B cell (primary cell): ENCODE data around the gene TNKS1BP1. TPM values are rescaled to one million over a fixed set of nuclear protein-coding genes. Genes with fewer than 3 reads are reported as not detected.

Experiments
- ATAC-seq: fragments of 200-7000 bp; cut with Tn5 transposase; one replicate; pipeline ENCODE4 v1.10.0; 2021; ENCODE audit warnings: low read depth, mild to moderate bottlenecking, moderate number of reproducible peaks, moderate library complexity
- CTCF ChIA-PET: fragments of 350-600 bp; sonication (Branson Sonifier 250); formaldehyde crosslinking; loops from one replicate; lab custom pipeline; 2021; ENCODE audit warnings: antibody characterized with exemption, inconsistent platforms; lab: Charles Lee
- POLR2A ChIA-PET: fragments of 350-600 bp; sonication (Branson Sonifier 250); formaldehyde crosslinking; loops from one replicate; lab custom pipeline; 2021; ENCODE audit warnings: antibody characterized with exemption; lab: Charles Lee
- DNase-seq: peaks from one replicate; pipeline ENCODE4 v3.0.0; 2013
- H2AFZ ChIP-seq: 2 replicates; pipeline ENCODE4 v1.6.1; 2012; ENCODE audit warnings: mild to moderate bottlenecking, low read depth, low read length; ENCODE audit not compliant: insufficient read depth, poor library complexity, severe bottlenecking
- H3K27ac ChIP-seq, 2 donors: 1 replicate in 1 of 2; 2 replicates in 1 of 2; pipeline ENCODE4 v1.5.1; 2012 to 2013; ENCODE audit warnings: low read length in 2 of 2, mild to moderate bottlenecking in 2 of 2, moderate library complexity in 1 of 2
- H3K27me3 ChIP-seq, 4 experiments: fragments of 200-600 bp in 1 of 4; sonication (generic) in 1 of 4; replicated peaks in 1 of 4; 1 replicate in 2 of 4; 2 replicates in 2 of 4; pipeline versions ENCODE4 v1.6.1 to v1.7.0; 2013 to 2016; ENCODE audit warnings: low read length in 3 of 4, mild to moderate bottlenecking in 2 of 4, mixed read lengths in 1 of 4, moderate library complexity in 1 of 4; ENCODE audit not compliant: insufficient read depth in 4 of 4, control insufficient read depth in 3 of 4; ENCODE audit errors: control extremely low read depth in 1 of 4
- H3K36me3 ChIP-seq, 2 experiments: replicated peaks in 1 of 2; 1 replicate in 1 of 2; 2 replicates in 1 of 2; pipeline versions ENCODE4 v1.6.1 to v1.7.1; 2013; ENCODE audit warnings: low read length in 1 of 2; ENCODE audit not compliant: insufficient read depth in 2 of 2, control insufficient read depth in 1 of 2; ENCODE audit errors: control extremely low read depth in 1 of 2, extremely low read depth in 1 of 2
- H3K4me1 ChIP-seq, 2 donors: fragments of 200-600 bp in 1 of 2; sonication (generic) in 1 of 2; 1 replicate in 1 of 2; 2 replicates in 1 of 2; pipeline versions ENCODE4 v1.5.1 to v1.6.1; 2013 to 2017; ENCODE audit warnings: low read length in 2 of 2; ENCODE audit not compliant: control insufficient read depth in 2 of 2, insufficient read depth in 2 of 2
- H3K4me2 ChIP-seq: replicated peaks from 2 replicates; pipeline ENCODE3; 2012; ENCODE audit warnings: mild to moderate bottlenecking, low read depth, low read length; ENCODE audit not compliant: poor library complexity, severe bottlenecking
- H3K4me3 ChIP-seq, 5 experiments: fragments of 200-600 bp in 1 of 5; sonication (generic) in 1 of 5; 1 replicate in 3 of 5; 2 replicates in 2 of 5; pipeline versions ENCODE4 v1.5.1 to v1.7.0; 2011 to 2016; ENCODE audit warnings: low read length in 4 of 5, mild to moderate bottlenecking in 4 of 5, low read depth in 2 of 5, control low read depth in 1 of 5, moderate library complexity in 1 of 5; ENCODE audit not compliant: insufficient read depth in 1 of 5; ENCODE audit errors: control extremely low read depth in 1 of 5, extremely low read depth in 1 of 5
- H3K79me2 ChIP-seq: fragments of 200-600 bp; sonication (generic); one replicate; pipeline ENCODE4 v1.6.0; 2016; ENCODE audit warnings: low read length; ENCODE audit not compliant: control insufficient read depth, insufficient read depth
- H3K9ac ChIP-seq: fragments of 200-600 bp; sonication (generic); 2 replicates; pipeline ENCODE4 v1.6.1; 2017; ENCODE audit warnings: mild to moderate bottlenecking, low read length, moderate library complexity
- H3K9me3 ChIP-seq, 3 donors: one replicate each; pipeline versions ENCODE4 v1.6.1 to v1.7.1; 2013; ENCODE audit warnings: low read length in 2 of 3; ENCODE audit not compliant: control insufficient read depth in 2 of 3, insufficient read depth in 1 of 3; ENCODE audit errors: control extremely low read depth in 1 of 3
- H4K20me1 ChIP-seq: 2 replicates; pipeline ENCODE4 v1.6.0; 2012; ENCODE audit warnings: mild to moderate bottlenecking, low read length; ENCODE audit not compliant: insufficient read depth, control insufficient read depth, poor library complexity, severe bottlenecking
- H3K27ac Mint-ChIP-seq: one replicate; pipeline ENCODE4 v1.8.0; 2021; ENCODE audit warnings: mixed read lengths
- H3K27me3 Mint-ChIP-seq: one replicate; pipeline ENCODE4 v1.8.0; 2021; ENCODE audit warnings: mixed read lengths
- H3K4me1 Mint-ChIP-seq: one replicate; pipeline ENCODE4 v1.8.0; 2021; ENCODE audit warnings: mixed read lengths
- H3K4me3 Mint-ChIP-seq: one replicate; pipeline ENCODE4 v1.8.0; 2021; ENCODE audit warnings: mixed read lengths
- H3K9me3 Mint-ChIP-seq: one replicate; pipeline ENCODE4 v1.8.0; 2022; ENCODE audit warnings: mixed read lengths; ENCODE audit not compliant: insufficient read depth
- EZH2 ChIP-seq: IDR thresholded peaks from 2 replicates; pipeline ENCODE4 v1.6.1; 2012; ENCODE audit warnings: borderline replicate concordance, low read depth, mild to moderate bottlenecking, moderate library complexity, low read length; ENCODE audit not compliant: insufficient read depth, poor library complexity, severe bottlenecking
- WGBS: methylation state at CpG from one replicate; pipeline ENCODE4 v1.1.5; 2013; ENCODE audit warnings: missing lambda C conversion rate; ENCODE audit not compliant: insufficient coverage; 5-methylcytosine and 5-hydroxymethylcytosine counted together
- intact Hi-C: fragments of 100-400 bp; cut with micrococcal nuclease; formaldehyde crosslinking; loops from one replicate; pipeline ENCODE4 v1.10.0; 2022
- polyA plus RNA-seq: library from polyadenylated mRNA; depleted of rRNA; stranded (reverse); fragments of >200 nt; gene quantifications from 2 replicates; pipeline ENCODE4 v1.2.3, GENCODE V29; 2012
- total RNA-seq, 2 donors: library from RNA; stranded (reverse); fragments of 120-200 nt in 1 of 2; gene quantifications; 1 replicate in 1 of 2; 2 replicates in 1 of 2; pipeline versions ENCODE4 v1.2.3 to v1.2.4, GENCODE V29; 2013 to 2022
- TF ChIP-seq, protein P1 (sequence below): fragments of 200-600 bp; IDR thresholded peaks from one replicate; pipeline ENCODE4 v1.8.0; 2022; ENCODE audit warnings: antibody characterized with exemption, mild to moderate bottlenecking

TNKS1BP1 gene
- total and polyA plus RNA-seq, 2 donors (not counting 1 experiment from before 2014, with no cell fraction given) = 2.2 to 12.2 TPM

DNA sequence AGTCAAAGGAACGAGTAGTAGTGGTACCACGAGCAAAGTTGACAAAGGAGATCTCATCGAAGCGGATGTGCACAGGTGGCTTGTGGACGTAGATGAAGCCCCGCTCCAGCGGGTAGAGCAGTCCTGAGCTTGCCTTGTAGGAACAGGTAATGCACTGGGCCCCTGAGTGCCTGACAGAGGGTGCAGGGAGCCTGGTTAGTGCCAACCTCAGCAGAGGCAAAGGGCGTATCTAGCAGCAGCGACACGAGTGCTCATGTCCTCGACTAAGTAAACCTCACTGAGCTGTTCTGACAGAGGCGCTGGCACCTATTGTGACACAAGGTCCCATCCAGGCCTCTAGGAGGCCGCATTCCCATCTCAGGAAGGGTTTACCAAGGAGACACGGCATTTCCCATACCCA is 7.0 kb upstream of the TNKS1BP1 start:
- H3K27me3 ChIP-seq = no peaks in the 10 kb centered on the region
- Mint-ChIP-seq H3K27me3 (no peaks in the 10 kb centered on the region), H3K9me3 (no peaks in the 10 kb centered on the region), H3K27ac (no peak overlapping the region), H3K4me3 (no peak overlapping the region), H3K4me1 (peaks cover 33% of the 10 kb centered on the region)
- H3K4me1 ChIP-seq = peaks cover 17 to 23% of the 10 kb centered on the region in 2 donors
- ChIA-PET CTCF (no interaction called here), POLR2A (no interaction called here)
- intact Hi-C loops = no loop called here
- no peak overlapping the region for H2AFZ ChIP-seq
- H3K4me2 ChIP-seq = no peak overlapping the region
- DNase-seq = no peak
- peaks cover 31% of the 10 kb centered on the region for H3K79me2 ChIP-seq
- H3K9ac ChIP-seq = no peak overlapping the region
- ATAC-seq = no peak
- H3K27ac ChIP-seq = no peak overlapping the region
- 95% methylated on average over 14 of the region's 14 CpGs for WGBS
- peaks cover 0 to 71% of the 10 kb centered on the region in 2 experiments for H3K36me3 ChIP-seq
- TF ChIP-seq, protein P1, sequence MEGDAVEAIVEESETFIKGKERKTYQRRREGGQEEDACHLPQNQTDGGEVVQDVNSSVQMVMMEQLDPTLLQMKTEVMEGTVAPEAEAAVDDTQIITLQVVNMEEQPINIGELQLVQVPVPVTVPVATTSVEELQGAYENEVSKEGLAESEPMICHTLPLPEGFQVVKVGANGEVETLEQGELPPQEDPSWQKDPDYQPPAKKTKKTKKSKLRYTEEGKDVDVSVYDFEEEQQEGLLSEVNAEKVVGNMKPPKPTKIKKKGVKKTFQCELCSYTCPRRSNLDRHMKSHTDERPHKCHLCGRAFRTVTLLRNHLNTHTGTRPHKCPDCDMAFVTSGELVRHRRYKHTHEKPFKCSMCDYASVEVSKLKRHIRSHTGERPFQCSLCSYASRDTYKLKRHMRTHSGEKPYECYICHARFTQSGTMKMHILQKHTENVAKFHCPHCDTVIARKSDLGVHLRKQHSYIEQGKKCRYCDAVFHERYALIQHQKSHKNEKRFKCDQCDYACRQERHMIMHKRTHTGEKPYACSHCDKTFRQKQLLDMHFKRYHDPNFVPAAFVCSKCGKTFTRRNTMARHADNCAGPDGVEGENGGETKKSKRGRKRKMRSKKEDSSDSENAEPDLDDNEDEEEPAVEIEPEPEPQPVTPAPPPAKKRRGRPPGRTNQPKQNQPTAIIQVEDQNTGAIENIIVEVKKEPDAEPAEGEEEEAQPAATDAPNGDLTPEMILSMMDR = no peak
- TF ChIP-seq EZH2 = no peak
- no peaks in the 10 kb centered on the region for H4K20me1 ChIP-seq
- H3K9me3 ChIP-seq = no peaks in the 10 kb centered on the region
- H3K4me3 ChIP-seq = no peak overlapping the region

DNA sequence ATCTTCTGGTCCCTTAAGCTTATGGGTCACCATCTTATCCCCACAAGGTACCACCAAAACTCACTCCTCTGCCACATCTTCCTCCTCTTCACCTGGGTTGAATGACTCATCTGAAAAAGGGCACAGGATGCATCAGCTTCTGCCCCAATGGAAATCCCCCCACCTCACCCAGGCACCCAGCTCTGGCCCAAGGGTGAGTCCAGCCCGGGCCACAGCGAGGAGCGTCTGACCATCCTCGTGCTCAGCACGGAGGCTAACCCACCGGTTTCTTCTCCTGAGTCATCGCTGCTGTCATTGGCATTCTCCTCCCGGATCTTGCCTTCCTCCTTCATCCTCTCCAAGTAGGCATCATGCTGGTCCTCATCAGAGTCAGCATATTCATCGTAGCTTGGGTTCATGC is 5.3 kb upstream of the TNKS1BP1 start:
- H3K4me3 ChIP-seq = no peak overlapping the region
- 93% methylated on average over 9 of the region's 9 CpGs for WGBS
- Mint-ChIP-seq H3K4me1 (peaks cover 35% of the 10 kb centered on the region), H3K27ac (no peak overlapping the region), H3K4me3 (no peak overlapping the region), H3K27me3 (no peaks in the 10 kb centered on the region), H3K9me3 (no peaks in the 10 kb centered on the region)
- ChIA-PET POLR2A (no interaction called here), CTCF (interaction anchor here (1.1 kb wide), 1 partner anchor 128 kb away, joined by 3 read pairs; no protein-coding TSS in a partner anchor)
- no peak overlapping the region for H3K4me2 ChIP-seq
- H4K20me1 ChIP-seq = no peaks in the 10 kb centered on the region
- H3K27me3 ChIP-seq = no peaks in the 10 kb centered on the region
- H3K79me2 ChIP-seq = peaks cover 20% of the 10 kb centered on the region
- H2AFZ ChIP-seq = no peak overlapping the region
- no peak for DNase-seq
- no peak overlapping the region for H3K9ac ChIP-seq
- intact Hi-C loops = no loop called here
- ATAC-seq = no peak
- H3K27ac ChIP-seq = no peak overlapping the region
- no peaks in the 10 kb centered on the region for H3K9me3 ChIP-seq
- H3K36me3 ChIP-seq = peaks cover 0 to 71% of the 10 kb centered on the region in 2 experiments
- TF ChIP-seq, protein P1 = no peak
- TF ChIP-seq EZH2 = no peak
- peaks cover 18 to 25% of the 10 kb centered on the region in 2 donors for H3K4me1 ChIP-seq
